H1 (cell line): ENCODE results near the gene NINJ2. TPM values are rescaled to one million over a fixed set of nuclear protein-coding genes. Genes with fewer than 3 reads are reported as not detected.

ENCODE experiments used
- CTCF ChIA-PET: fragments of 300-600 bp; sonication (Branson Sonifier 250); formaldehyde crosslinking; loops from one replicate; lab custom pipeline; 2021; ENCODE audit not compliant: partially characterized antibody; lab: Charles Lee
- POLR2A ChIA-PET: fragments of 300-600 bp; sonication (Branson Sonifier 250); formaldehyde crosslinking; loops from one replicate; lab custom pipeline; 2021; ENCODE audit warnings: inconsistent platforms; ENCODE audit not compliant: partially characterized antibody; lab: Charles Lee
- DNase-seq, 2 experiments: peaks; one replicate each; pipeline versions ENCODE4 v3.0.0 to v3.0.0-alpha.2; 2010 to 2022; ENCODE audit warnings: low spot score in 2 of 2, low read depth in 1 of 2, mixed read lengths in 1 of 2
- FAIRE-seq: peaks from 2 replicates; lab custom pipeline; 2011; peaks lifted over from hg19 to GRCh38; lab: Jason Lieb, UNC
- H2AFZ ChIP-seq: 2 replicates; pipeline ENCODE4 v1.8.1; 2012; ENCODE audit warnings: low read length, inconsistent platforms
- H2AK5ac ChIP-seq: 2 replicates; pipeline ENCODE4 v1.6.1; 2013; ENCODE audit warnings: low read depth, low read length
- H2BK120ac ChIP-seq: replicated peaks from 2 replicates; pipeline ENCODE3; 2013; ENCODE audit warnings: low read depth, low read length, inconsistent platforms
- H2BK12ac ChIP-seq: 2 replicates; pipeline ENCODE4 v1.6.1; 2013; ENCODE audit warnings: low read depth, low read length
- H2BK15ac ChIP-seq: 2 replicates; pipeline ENCODE4 v1.6.1; 2013; ENCODE audit warnings: low read length
- H2BK20ac ChIP-seq: 2 replicates; pipeline ENCODE4 v1.6.1; 2013; ENCODE audit warnings: low read length
- H2BK5ac ChIP-seq: 2 replicates; pipeline ENCODE4 v1.6.1; 2013; ENCODE audit warnings: low read depth, low read length
- H3K14ac ChIP-seq: 2 replicates; pipeline ENCODE4 v1.6.1; 2013; ENCODE audit warnings: inconsistent platforms; ENCODE audit not compliant: insufficient read length
- H3K18ac ChIP-seq: 2 replicates; pipeline ENCODE4 v1.6.1; 2013; ENCODE audit warnings: low read length; ENCODE audit errors: extremely low read depth
- H3K23ac ChIP-seq: 2 replicates; pipeline ENCODE4 v1.6.1; 2013; ENCODE audit warnings: inconsistent platforms; ENCODE audit not compliant: insufficient read length
- H3K23me2 ChIP-seq: 2 replicates; pipeline ENCODE4 v1.6.1; 2013; ENCODE audit warnings: low read depth, low read length
- H3K27ac ChIP-seq: 2 replicates; pipeline ENCODE4 v1.6.1; 2011; ENCODE audit warnings: low read depth, low read length, inconsistent platforms
- H3K27me3 ChIP-seq, 4 experiments: replicated peaks in 1 of 4; 1 replicate in 1 of 4; 2 replicates in 3 of 4; pipeline versions ENCODE4 v1.6.1 to v1.8.1; 2011 to 2013; ENCODE audit warnings: low read length in 3 of 4, mild to moderate bottlenecking in 3 of 4, inconsistent platforms in 2 of 4, mixed read lengths in 2 of 4, moderate library complexity in 1 of 4; ENCODE audit not compliant: control insufficient read depth in 3 of 4, insufficient read depth in 3 of 4; ENCODE audit errors: extremely low read depth in 1 of 4
- H3K36me3 ChIP-seq, 4 experiments: 2 replicates each; pipeline versions ENCODE4 v1.6.1 to v1.8.1; 2011 to 2013; ENCODE audit warnings: mild to moderate bottlenecking in 4 of 4, low read length in 3 of 4, moderate library complexity in 2 of 4, control low read depth in 1 of 4, inconsistent platforms in 1 of 4; ENCODE audit not compliant: insufficient read depth in 4 of 4, control insufficient read depth in 2 of 4
- H3K4ac ChIP-seq: replicated peaks from 2 replicates; pipeline ENCODE3; 2013; ENCODE audit warnings: low read length, low read depth, mixed read lengths, inconsistent platforms; ENCODE audit not compliant: insufficient read length
- H3K4me1 ChIP-seq, 4 experiments: replicated peaks in 1 of 4; 1 replicate in 1 of 4; 2 replicates in 3 of 4; pipeline versions ENCODE4 v1.6.1 to v1.8.1; 2011 to 2013; ENCODE audit warnings: low read length in 3 of 4, inconsistent platforms in 2 of 4, mixed read lengths in 1 of 4; ENCODE audit not compliant: insufficient read depth in 4 of 4, control insufficient read depth in 3 of 4
- H3K4me2 ChIP-seq, 2 experiments: 2 replicates each; pipeline versions ENCODE4 v1.6.1 to v1.8.1; 2011 to 2013; ENCODE audit warnings: low read depth in 2 of 2, low read length in 2 of 2, control low read depth in 1 of 2, inconsistent platforms in 1 of 2, mild to moderate bottlenecking in 1 of 2; ENCODE audit not compliant: insufficient read depth in 1 of 2
- H3K4me3 ChIP-seq, 4 experiments: fragments of 200-600, 300-600 bp in 1 of 4; sonication (generic), shearing (Covaris generic), sonication (Bioruptor Twin) in 1 of 4; 2 replicates each; pipeline versions ENCODE4 v1.5.1 to v1.8.1; 2011 to 2016; ENCODE audit warnings: low read length in 4 of 4, low read depth in 3 of 4, control low read depth in 2 of 4, inconsistent platforms in 2 of 4, mild to moderate bottlenecking in 2 of 4, mixed read lengths in 1 of 4, moderate library complexity in 1 of 4; ENCODE audit not compliant: insufficient read depth in 2 of 4; ENCODE audit errors: extremely low read depth in 1 of 4
- H3K56ac ChIP-seq: replicated peaks from 2 replicates; pipeline ENCODE3; 2013; ENCODE audit warnings: low read depth, mild to moderate bottlenecking, mixed read lengths, low read length, inconsistent platforms; ENCODE audit not compliant: insufficient read length
- H3K79me1 ChIP-seq: 2 replicates; pipeline ENCODE4 v1.6.1; 2013; ENCODE audit warnings: low read depth, low read length, control low read depth
- H3K79me2 ChIP-seq, 2 experiments: 2 replicates each; pipeline versions ENCODE4 v1.6.1 to v1.8.1; 2012 to 2013; ENCODE audit warnings: low read length in 2 of 2, mild to moderate bottlenecking in 2 of 2, inconsistent platforms in 1 of 2; ENCODE audit not compliant: insufficient read depth in 2 of 2, control insufficient read depth in 1 of 2
- H3K9ac ChIP-seq, 4 experiments: replicated peaks in 1 of 4; 1 replicate in 1 of 4; 2 replicates in 3 of 4; pipeline versions ENCODE4 v1.6.1 to v1.8.1; 2011 to 2013; ENCODE audit warnings: low read depth in 3 of 4, low read length in 3 of 4, control low read depth in 2 of 4, mild to moderate bottlenecking in 2 of 4, moderate library complexity in 2 of 4, inconsistent platforms in 1 of 4; ENCODE audit errors: extremely low read depth in 1 of 4
- H3K9me3 ChIP-seq, 2 experiments: 2 replicates each; pipeline versions ENCODE4 v1.6.1 to v1.8.1; 2012 to 2013; ENCODE audit warnings: mild to moderate bottlenecking in 2 of 2, moderate library complexity in 2 of 2, control low read depth in 1 of 2, inconsistent platforms in 1 of 2, low read depth in 1 of 2, low read length in 1 of 2, mixed read lengths in 1 of 2; ENCODE audit not compliant: insufficient read depth in 2 of 2
- H4K20me1 ChIP-seq, 2 experiments: replicated peaks in 1 of 2; 2 replicates each; pipeline versions ENCODE3 to v1.8.1; 2011 to 2013; ENCODE audit warnings: inconsistent platforms in 2 of 2, low read length in 2 of 2, mild to moderate bottlenecking in 1 of 2; ENCODE audit not compliant: insufficient read depth in 2 of 2, control insufficient read depth in 1 of 2
- H4K5ac ChIP-seq: 2 replicates; pipeline ENCODE4 v1.6.1; 2013; ENCODE audit warnings: low read length, low read depth, mixed read lengths, inconsistent platforms; ENCODE audit not compliant: insufficient read length
- H4K8ac ChIP-seq: 2 replicates; pipeline ENCODE4 v1.8.0; 2013; ENCODE audit warnings: mild to moderate bottlenecking, moderate library complexity, low read length, inconsistent platforms; ENCODE audit not compliant: insufficient read depth; ENCODE audit errors: extremely low read depth
- H4K91ac ChIP-seq: replicated peaks from 2 replicates; pipeline ENCODE3; 2013; ENCODE audit warnings: low read length, mixed read lengths, inconsistent platforms; ENCODE audit not compliant: insufficient read length
- BRCA1 ChIP-seq: IDR thresholded peaks from 2 replicates; pipeline ENCODE4 v1.6.1; 2012; ENCODE audit warnings: low read depth, low read length, improper control_type of control experiment
- RAD21 ChIP-seq, 2 experiments: IDR thresholded peaks in 1 of 2; conservative IDR thresholded peaks in 1 of 2; 2 replicates each; pipeline ENCODE4 v1.6.1; 2011; ENCODE audit warnings: low read depth in 2 of 2, low read length in 2 of 2, improper control_type of control experiment in 1 of 2, inconsistent platforms in 1 of 2, mild to moderate bottlenecking in 1 of 2, moderate library complexity in 1 of 2
- RNF2 ChIP-seq: fragments of 200-900, 300-1000 bp; sonication (generic); IDR thresholded peaks from 2 replicates; pipeline ENCODE4 v1.7.1; 2016; ENCODE audit warnings: borderline replicate concordance, low read depth, mild to moderate bottlenecking, antibody characterized with exemption, low read length; ENCODE audit not compliant: poor library complexity, severe bottlenecking; ENCODE audit errors: missing control alignments
- SIRT6 ChIP-seq: IDR thresholded peaks from one replicate; pipeline ENCODE4 v1.7.1; 2012; ENCODE audit warnings: low read length, inconsistent platforms
- SP2 ChIP-seq: IDR thresholded peaks from 2 replicates; pipeline ENCODE4 v1.6.1; 2012; ENCODE audit warnings: mild to moderate bottlenecking, low read length, inconsistent platforms
- TAF1 ChIP-seq: IDR thresholded peaks from 2 replicates; pipeline ENCODE4 v1.6.1; 2011; ENCODE audit warnings: mild to moderate bottlenecking, low read depth, low read length
- TAF7 ChIP-seq: optimal IDR thresholded peaks from 2 replicates; pipeline ENCODE3; 2011; ENCODE audit warnings: low read depth, mild to moderate bottlenecking, inconsistent platforms, low read length, moderate library complexity, borderline replicate concordance
- WGBS, 2 experiments: shearing (Covaris generic) in 1 of 2; methylation state at CpG; one replicate each; pipeline versions ENCODE4 v1.1.6 to v1.1.7; 2013 to 2015; ENCODE audit warnings: low lambda C conversion rate in 2 of 2, mixed read lengths in 2 of 2, inconsistent platforms in 1 of 2, low coverage in 1 of 2, missing lambda C conversion rate in 1 of 2; ENCODE audit not compliant: insufficient replicate concordance in 2 of 2, insufficient coverage in 1 of 2, insufficient read length in 1 of 2; ENCODE audit errors: extremely low coverage in 1 of 2, missing lambda C conversion rate in 1 of 2; 5-methylcytosine and 5-hydroxymethylcytosine counted together
- polyA plus RNA-seq, 7 experiments: library from polyadenylated mRNA; depleted of rRNA in 3 of 7; stranded (reverse) in 5 of 7; unstranded in 2 of 7; fragments of >200 nt in 5 of 7; fragments of 200-250 nt in 2 of 7; gene quantifications; 1 replicate in 5 of 7; 2 replicates in 1 of 7; 4 replicates in 1 of 7; pipeline versions ENCODE4 v1.2.1 to v1.2.3, GENCODE V29; 2011 to 2013; ENCODE audit warnings: missing spikeins in 2 of 7, mixed read lengths in 2 of 7
- total RNA-seq: library from RNA; stranded (reverse); fragmentation: NEBNext Ultra II Directional; extraction: Animal tissue kit (Norgen Biotek cat#: 25700); gene quantifications from 2 replicates; pipeline ENCODE4 v1.2.1, GENCODE V29; 2021

NINJ2 gene
- total and polyA plus RNA-seq, 2 of the 8 experiments (the other 6 are each of a cell fraction or from before 2014, with no cell fraction given), result 1.4 TPM; not detected in 1

DNA sequence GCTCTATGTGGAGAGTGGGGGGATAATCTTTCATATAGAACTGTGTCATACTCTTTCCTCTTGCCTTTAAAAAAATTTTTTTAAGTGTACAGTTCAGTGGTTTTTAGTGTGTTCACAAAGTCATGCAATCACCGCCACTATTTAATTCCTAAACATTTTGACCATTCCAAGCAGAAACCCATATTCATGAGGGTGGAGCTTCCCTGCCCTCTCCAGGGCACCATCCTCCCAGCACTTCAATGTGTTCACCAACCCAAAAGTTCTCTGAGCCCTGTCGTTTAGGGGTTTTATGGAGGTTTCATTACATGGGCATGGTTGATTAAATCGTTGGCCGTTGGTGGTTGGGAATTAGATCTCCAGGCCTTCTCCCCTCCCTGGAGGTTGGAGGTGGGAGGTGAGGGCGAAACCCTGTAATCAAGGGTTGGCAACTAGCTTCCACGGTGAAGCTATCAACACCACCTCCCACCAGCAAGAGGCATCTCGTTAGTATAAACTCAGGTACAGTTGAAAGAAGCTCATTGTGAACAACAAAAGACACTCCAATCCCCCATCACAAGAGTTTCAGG lies 46.3 kb upstream of the NINJ2 start:
- TF ChIP-seq RNF2 (no peak), SIRT6 (no peak), SP2 (no peak), RAD21 (IDR thresholded peaks at IDR 0.05 in 1 of 2, conservative IDR thresholded peaks at IDR 0.05 in 1 of 2; ENCODE audit: low read depth in 2 of 2, low read length in 2 of 2) (peak in 1 of 2 experiments; percentile 13; a peak in 1 of 4 replicates), BRCA1 (no peak), TAF7 (no peak), TAF1 (no peak)
- TF ChIP-seq, all 59 proteins: peak for 1
- Histone ChIP-seq H2AK5ac (0 out of 2 replicates have a peak overlapping the region, but pooled peaks have one; percentile 53), H3K18ac (no peak overlapping the region), H4K20me1 (no peaks in the 10 kb centered on the region), H3K23me2 (no peaks in the 10 kb centered on the region), H2BK20ac (no peak overlapping the region), H2BK5ac (no peak overlapping the region), H3K9ac (no peak overlapping the region), H3K56ac (no peak overlapping the region), H3K36me3 (no peaks in the 10 kb centered on the region), H3K4ac (no peak overlapping the region), H3K4me3 (no peak overlapping the region), H3K4me1 (peaks cover 0 to 9% (median 3%) of the 10 kb centered on the region in 4 experiments; a peak in 3 of 7 replicates), H3K23ac (no peak overlapping the region), H3K27me3 (no peaks in the 10 kb centered on the region), H2BK120ac (no peak overlapping the region), H3K9me3 (no peaks in the 10 kb centered on the region), H3K27ac (no peak overlapping the region), H2BK12ac (no peak overlapping the region), H4K91ac (no peak overlapping the region), H4K8ac (no peak overlapping the region), H4K5ac (no peak overlapping the region), H2AFZ (peak overlapping the region; percentile 73; the same call in 1 of the 2 replicates), H3K14ac (no peak overlapping the region), H3K79me1 (no peaks in the 10 kb centered on the region), H3K4me2 (no peak overlapping the region), H2BK15ac (no peak overlapping the region; the same call in 1 of the 2 replicates), H3K79me2 (no peaks in the 10 kb centered on the region)
- CTCF ChIA-PET, result interaction anchor here (0.8 to 1.6 kb wide), 6 partner anchors 10 to 134 kb away, joined by 3 to 7 read pairs (median 3); no protein-coding TSS in a partner anchor
- POLR2A ChIA-PET, result no interaction called here
- WGBS, 2 experiments, result 92% methylated on average over 7 of the region's 7 CpGs; no CpG with 5 or more reads in 1 of the 2 experiments
- no peak for DNase-seq
- FAIRE-seq, result no peak
